GM10248 (cell line): ENCODE results near the gene AP1G2.
"Not testable (repeated sequence)": the region's sequence is repeated elsewhere in the genome, so short reads cannot be mapped to it uniquely, and the experiment has no call there.

Source experiments
- CTCF ChIA-PET: fragments of 300-600 bp; sonication (Branson Sonifier 250); formaldehyde crosslinking; extraction: SDS; loops from one replicate; lab custom pipeline; 2021; ENCODE audit warnings: antibody characterized with exemption; lab: Yijun Ruan, JAX
- POLR2A ChIA-PET: fragments of 350-650 bp; sonication (Branson Sonifier 250); formaldehyde crosslinking; extraction: SDS; loops from one replicate; lab custom pipeline; 2020; ENCODE audit warnings: antibody characterized with exemption; lab: Yijun Ruan, JAX
- DNase-seq: peaks from one replicate; pipeline ENCODE4 v3.0.0; 2012; ENCODE audit errors: extremely low spot score
- TF ChIP-seq, protein P1 (sequence below): IDR thresholded peaks from 2 replicates; pipeline ENCODE4 v1.5.1; 2012; ENCODE audit warnings: mild to moderate bottlenecking, low read depth; ENCODE audit errors: extremely low read depth, missing control alignments, control extremely low read depth

Gene AP1G2

GRCh38 chr14:23601424-23601823 is 33.8 kb upstream of the AP1G2 start:
- TF ChIP-seq, protein P1, sequence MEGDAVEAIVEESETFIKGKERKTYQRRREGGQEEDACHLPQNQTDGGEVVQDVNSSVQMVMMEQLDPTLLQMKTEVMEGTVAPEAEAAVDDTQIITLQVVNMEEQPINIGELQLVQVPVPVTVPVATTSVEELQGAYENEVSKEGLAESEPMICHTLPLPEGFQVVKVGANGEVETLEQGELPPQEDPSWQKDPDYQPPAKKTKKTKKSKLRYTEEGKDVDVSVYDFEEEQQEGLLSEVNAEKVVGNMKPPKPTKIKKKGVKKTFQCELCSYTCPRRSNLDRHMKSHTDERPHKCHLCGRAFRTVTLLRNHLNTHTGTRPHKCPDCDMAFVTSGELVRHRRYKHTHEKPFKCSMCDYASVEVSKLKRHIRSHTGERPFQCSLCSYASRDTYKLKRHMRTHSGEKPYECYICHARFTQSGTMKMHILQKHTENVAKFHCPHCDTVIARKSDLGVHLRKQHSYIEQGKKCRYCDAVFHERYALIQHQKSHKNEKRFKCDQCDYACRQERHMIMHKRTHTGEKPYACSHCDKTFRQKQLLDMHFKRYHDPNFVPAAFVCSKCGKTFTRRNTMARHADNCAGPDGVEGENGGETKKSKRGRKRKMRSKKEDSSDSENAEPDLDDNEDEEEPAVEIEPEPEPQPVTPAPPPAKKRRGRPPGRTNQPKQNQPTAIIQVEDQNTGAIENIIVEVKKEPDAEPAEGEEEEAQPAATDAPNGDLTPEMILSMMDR = no peak
- ChIA-PET CTCF (interaction anchor here (1.1 to 7.7 kb wide), 7 partner anchors 10 to 309 kb away, joined by 3 to 59 read pairs (median 5); no protein-coding TSS in a partner anchor), POLR2A (no interaction called here)
- DNase-seq = no peak

GRCh38 chr14:23600806-23601205 is 33.2 kb upstream of the AP1G2 start:
- POLR2A ChIA-PET = no interaction called here
- TF ChIP-seq, protein P1 = no peak

DNA sequence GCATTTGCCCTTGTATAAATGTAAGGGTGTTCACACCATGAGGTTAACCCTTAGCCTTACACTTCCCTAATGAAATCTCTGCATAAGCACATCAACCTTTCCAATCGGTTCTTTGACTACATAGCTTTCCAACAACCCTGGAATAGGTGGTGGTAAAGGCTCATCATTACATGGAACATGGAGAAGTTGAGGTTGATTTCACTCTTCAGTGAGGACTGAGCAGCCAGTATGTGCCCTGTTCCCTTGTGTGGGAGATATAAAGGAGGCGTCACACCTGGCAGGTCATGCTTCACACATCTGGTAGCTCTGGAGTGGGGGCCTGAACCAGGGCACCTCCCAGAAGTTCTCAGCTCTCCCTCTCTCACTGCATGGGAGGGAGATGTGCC is 32.7 kb upstream of the AP1G2 start:
- CTCF ChIA-PET = interaction anchor here (1.1 to 7.7 kb wide), 5 partner anchors 9 to 330 kb away, joined by 3 to 59 read pairs (median 4); no protein-coding TSS in a partner anchor
- TF ChIP-seq, protein P1 = no peak
- POLR2A ChIA-PET = no interaction called here
- no peak for DNase-seq

More at GRCh38 chr14:23600806-23601205, 33.2 kb upstream of the AP1G2 start:
- CTCF ChIA-PET = interaction anchor here (1.1 to 7.7 kb wide), 5 partner anchors 9 to 329 kb away, joined by 3 to 59 read pairs (median 4); no protein-coding TSS in a partner anchor
- no peak for DNase-seq

DNA sequence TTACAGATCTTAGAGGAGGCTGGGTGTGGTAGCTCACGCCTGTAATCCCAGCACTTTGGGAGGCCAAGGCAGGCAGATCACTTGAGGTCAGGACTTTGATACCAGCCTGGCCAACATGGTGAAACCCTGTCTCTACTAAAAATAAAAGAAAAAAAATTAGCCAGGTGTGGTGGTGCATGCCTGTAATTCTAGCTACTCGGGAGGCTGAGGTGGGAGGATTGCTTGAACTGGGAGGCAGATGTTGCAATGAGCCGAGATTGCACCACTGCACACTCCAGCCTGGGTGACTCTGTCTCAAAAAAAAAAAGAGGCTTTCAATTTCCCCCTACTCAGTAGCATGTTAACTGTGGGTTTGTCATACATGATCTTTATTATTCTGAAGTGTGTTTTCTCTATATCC is 26.6 kb upstream of the AP1G2 start:
- POLR2A ChIA-PET = not testable (repeated sequence)

GRCh38 chr14:23590198-23590597 is 22.6 kb upstream of the AP1G2 start:
- POLR2A ChIA-PET = interaction anchor here (0.6 kb wide), 1 partner anchor 18 kb away, joined by 4 read pairs; no protein-coding TSS in a partner anchor
- DNase-seq = no peak
- CTCF ChIA-PET = interaction anchor here (0.8 to 4.3 kb wide), 14 partner anchors 9 to 341 kb away, joined by 3 to 95 read pairs (median 12); partner anchors contain the start of gene JPH4
- TF ChIP-seq, protein P1 = no peak

More for the DNA sequence above, 26.6 kb upstream of the AP1G2 start:
- DNase-seq = not testable (repeated sequence)
- CTCF ChIA-PET = interaction anchor here (1.2 to 4.2 kb wide), 3 partner anchors 31 to 317 kb away, joined by 3 to 12 read pairs (median 4); no protein-coding TSS in a partner anchor

- TF ChIP-seq, protein P1 = no peak
- ChIA-PET CTCF (interaction anchor here (0.7 to 4.3 kb wide), 52 partner anchors 8 to 719 kb away, joined by 3 to 95 read pairs (median 6); partner anchors contain the start of genes AP1G2, CIDEB, DHRS2 and DHRS4), POLR2A (no interaction called here)
- no peak for DNase-seq
Measured at GRCh38 chr14:23589606-23590005, 22.0 kb upstream of the AP1G2 start.

- TF ChIP-seq, protein P1 = peak; percentile 86
- peak; percentile 89 for DNase-seq
- CTCF ChIA-PET = interaction anchor here (0.7 to 4.3 kb wide), 59 partner anchors 8 to 842 kb away, joined by 3 to 95 read pairs (median 5); partner anchors contain the start of genes AP1G2, CIDEB, DHRS2 and DHRS4
- POLR2A ChIA-PET = interaction anchor here (1.4 kb wide), 1 partner anchor 17 kb away, joined by 3 read pairs; no protein-coding TSS in a partner anchor
Measured at GRCh38 chr14:23588884-23589598, 21.4 kb upstream of the AP1G2 start.

DNA sequence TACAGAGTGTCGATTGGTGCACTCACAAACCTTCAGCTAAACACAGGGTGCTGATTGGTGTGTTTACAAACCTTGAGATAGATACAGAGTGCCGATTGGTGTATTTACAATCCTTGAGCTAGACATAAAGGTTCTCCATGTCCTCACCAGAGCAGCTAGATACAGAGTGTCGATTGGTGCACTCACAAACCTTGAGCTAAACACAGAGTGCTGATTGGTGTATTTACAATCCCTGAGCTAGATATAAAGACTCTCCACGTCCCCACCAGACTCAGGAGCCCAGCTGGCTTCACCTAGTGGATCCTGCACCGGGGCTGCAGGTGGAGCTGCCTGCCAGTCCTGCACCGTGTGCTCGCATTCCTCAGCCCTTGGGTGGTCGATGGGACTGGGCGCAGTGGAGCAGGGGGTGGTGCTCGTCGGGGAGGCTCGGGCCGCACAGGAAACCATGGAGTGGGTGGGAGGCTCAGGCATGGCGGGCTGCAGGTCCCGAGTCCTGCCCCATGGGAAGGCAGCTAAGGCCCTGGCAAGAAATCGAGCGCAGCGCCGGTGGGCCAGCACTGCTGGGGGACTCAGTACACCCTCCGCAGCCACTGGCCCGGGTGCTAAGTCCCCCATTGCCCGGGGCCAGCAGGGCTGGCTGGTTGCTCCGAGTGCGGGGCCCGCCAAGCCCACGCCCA is 17.1 kb upstream of the AP1G2 start:
- CTCF ChIA-PET, POLR2A ChIA-PET, DNase-seq: not testable (repeated sequence)

DNA sequence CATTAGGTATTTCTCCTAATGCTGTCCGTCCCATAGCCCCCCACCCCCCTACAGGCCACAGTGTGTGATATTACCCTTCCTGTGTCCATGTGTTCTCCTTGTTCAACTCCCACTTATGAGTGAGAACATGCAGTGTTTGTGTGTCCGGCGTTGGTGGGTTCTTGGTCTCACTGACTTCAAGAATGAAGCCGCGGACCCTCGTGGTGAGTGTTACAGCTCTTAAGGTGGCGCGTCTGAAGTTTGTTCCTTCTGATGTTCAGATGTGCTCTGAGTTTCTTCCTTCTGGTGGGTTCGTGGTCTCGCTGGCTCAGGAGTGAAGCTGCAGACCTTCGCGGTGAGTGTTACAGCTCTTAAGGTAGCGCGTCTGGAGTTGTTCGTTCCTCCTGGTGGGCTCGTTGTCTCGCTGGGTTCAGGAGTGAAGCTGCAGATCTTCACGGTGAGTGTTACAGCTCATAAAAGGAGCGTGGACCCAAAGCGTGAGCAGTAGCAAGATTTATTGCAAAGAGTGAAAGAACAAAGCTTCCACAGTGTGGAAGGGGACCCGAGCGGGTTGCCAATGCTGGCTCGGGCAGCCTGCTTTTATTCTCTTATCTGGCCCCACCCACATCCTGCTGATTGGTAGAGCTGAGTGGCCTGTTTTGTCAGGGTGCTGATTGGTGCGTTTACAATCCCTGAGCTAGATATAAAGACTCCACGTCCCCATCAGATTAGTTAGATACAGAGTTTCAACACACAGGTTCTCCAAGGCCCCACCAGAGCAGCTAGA is 16.4 kb upstream of the AP1G2 start:
- CTCF ChIA-PET = interaction anchor here (1.0 to 1.7 kb wide), 3 partner anchors 24 to 371 kb away, joined by 3 to 4 read pairs (median 3); no protein-coding TSS in a partner anchor
- POLR2A ChIA-PET, DNase-seq: not testable (repeated sequence)
